HG02852 (cell line): ENCODE results near the gene ATXN7L1.

Experiments used
- ATAC-seq: cut with Tn5 transposase; IDR thresholded peaks from one replicate; pipeline ENCODE4 v1.9.1; 2021; ENCODE audit warnings: mild to moderate bottlenecking, moderate library complexity; ENCODE audit not compliant: unreplicated experiment

Gene ATXN7L1

GRCh38 chr7:105682341-105683060 is 193.9 kb downstream of the ATXN7L1 start:
- no peak for ATAC-seq

- ATAC-seq, result no peak
Observed at GRCh38 chr7:105680505-105681187, 195.8 kb downstream of the ATXN7L1 start.

DNA sequence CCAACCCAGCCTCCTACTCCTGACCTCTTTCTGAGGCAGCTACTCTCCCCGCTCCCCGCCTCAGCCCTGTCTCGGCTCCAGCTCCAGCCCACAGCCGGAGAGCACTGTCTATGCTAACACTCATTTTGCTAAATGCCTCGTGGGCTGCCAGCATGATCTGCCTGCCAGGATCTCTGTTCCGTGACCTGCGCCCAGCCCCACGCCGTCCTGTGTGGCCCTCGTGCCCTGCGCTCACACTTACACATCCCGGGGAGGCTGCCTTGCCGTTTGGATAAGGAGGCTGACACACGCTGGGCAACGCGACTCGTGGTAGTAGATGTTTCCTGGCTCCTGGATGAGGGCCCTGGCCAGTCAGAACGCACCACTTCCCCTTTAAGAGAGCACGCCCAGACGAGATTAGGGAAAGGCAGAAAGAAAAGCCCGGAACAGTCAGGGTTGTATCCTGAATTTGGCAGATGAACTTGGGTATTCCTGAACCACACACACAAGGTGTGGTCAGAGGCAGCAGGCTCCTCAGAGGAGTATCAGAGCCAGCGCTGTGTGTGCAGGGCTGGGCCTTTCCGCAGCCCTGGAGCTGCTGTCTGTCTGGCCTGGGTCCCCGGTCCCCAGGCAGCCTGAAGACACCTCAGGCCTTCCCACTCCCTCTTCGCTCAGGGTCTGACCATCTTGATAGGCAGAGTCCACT is 197.4 kb downstream of the ATXN7L1 start:
- no peak for ATAC-seq

- ATAC-seq, result peak; percentile 61
Observed at GRCh38 chr7:105677817-105678573, 198.4 kb downstream of the ATXN7L1 start.

GRCh38 chr7:105677410-105677730 is 199.0 kb downstream of the ATXN7L1 start:
- no peak for ATAC-seq

DNA sequence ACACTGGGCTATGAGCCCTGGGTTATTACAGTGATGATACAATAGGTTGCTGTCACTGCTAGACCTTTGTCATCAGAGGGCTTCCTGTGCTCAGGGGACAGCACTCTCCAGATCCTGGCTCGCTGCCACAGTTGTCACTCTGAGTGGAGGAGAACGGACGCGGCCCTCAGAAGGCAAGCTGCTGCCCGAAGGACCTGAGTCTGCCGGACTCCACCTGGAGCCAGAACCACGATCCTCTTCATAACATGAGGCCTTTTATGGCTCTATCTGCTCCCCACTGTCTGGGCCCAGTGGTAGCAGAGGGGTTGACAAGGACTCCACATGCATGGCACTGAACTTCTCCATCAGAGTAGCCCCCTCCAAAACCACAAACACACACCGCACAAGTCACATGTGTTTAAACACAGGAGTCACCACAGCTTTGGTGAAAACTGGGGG is 200.4 kb downstream of the ATXN7L1 start:
- ATAC-seq, result no peak

DNA sequence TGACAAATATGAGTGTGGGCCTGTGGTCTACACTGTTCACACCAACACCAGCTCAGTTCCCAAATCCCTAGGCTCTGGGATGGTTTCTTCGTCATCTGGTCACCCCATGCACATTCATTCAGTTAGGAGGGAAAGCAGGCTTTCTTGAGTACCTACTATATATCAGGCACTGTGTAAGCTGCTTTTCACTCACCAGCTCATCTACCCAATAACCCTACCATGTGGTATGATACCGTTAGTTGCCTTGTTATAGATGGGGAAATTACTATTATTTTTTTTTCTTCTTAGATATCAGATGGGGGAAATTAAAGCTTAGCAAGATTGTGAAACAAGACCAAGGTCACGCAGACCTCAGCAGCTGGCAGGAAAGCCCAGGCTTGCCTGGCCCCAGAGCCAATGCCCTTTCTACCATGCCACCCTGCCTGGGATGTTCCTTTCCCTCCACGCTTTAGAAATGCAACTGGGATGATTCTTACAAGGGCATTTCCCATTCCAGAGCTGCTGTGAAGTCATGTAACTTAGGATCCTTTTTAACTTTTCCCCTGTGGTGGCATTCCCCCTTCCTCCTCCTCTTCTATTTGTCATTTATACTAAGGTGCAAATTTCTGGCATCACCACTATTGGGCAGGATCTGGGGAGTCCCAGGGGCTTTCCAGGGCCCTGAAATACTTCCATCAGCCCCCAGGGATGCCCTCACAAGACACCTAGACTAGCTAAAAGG is 202.0 kb downstream of the ATXN7L1 start:
- no peak for ATAC-seq

- ATAC-seq, result no peak
Observed at GRCh38 chr7:105673367-105674084, 202.9 kb downstream of the ATXN7L1 start.

- no peak for ATAC-seq
Observed at GRCh38 chr7:105672801-105673200, 203.6 kb downstream of the ATXN7L1 start.

- ATAC-seq, result no peak
Observed at GRCh38 chr7:105666324-105666723, 210.1 kb downstream of the ATXN7L1 start.

DNA sequence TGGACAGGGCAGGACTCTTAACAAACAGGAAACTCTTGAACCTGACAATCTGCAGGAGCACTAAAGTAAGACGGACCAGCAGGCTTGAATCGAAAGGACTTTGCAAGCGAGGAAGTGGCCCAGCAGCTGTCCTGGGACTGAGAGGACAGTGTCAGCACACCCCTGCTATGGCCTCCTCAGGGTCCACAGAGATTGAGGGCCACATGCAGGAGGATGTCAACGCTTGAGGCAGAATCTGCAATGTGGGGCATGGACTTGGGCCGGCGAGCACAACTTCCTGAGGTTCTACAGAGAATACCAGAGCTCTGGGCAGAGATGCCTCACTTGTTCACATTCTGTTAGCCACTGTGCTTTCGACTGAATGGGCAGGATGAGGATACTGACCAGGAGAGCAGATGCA is 210.7 kb downstream of the ATXN7L1 start:
- ATAC-seq, result no peak

DNA sequence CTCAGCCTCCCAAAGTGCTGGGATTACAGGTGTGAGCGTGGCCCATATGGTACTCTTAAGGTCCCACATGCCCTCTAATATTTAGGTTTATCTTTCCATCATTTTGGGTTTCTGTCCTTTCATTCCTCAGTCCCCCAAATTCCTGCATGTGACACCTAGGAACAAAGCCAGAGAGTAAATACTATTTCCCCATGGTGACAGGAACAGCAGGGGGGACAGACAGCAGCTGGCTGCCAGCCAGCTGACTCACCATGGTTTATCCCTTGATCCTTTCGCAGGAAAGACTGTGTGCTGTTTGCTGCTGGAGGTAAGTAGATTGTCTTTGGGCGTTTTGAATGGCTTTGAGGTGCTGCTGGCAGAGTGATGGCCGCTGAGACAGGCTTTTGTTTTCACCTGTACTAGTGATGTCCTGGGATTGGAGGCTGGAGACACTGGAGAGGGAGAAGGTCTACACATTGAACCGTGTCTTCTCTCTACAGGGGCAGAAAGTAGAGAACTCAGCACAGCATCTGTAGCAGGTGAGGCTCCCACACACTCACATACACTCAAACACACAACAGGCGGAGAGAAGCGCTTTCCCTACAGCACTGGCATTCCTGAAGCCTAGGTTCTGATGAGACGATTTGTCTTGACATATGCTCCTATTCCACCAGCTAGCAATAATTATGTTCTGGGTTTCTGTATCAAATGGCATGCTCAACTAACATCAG is 211.4 kb downstream of the ATXN7L1 start:
- no peak for ATAC-seq

- no peak for ATAC-seq
Observed at GRCh38 chr7:105662998-105663397, 213.4 kb downstream of the ATXN7L1 start.

DNA sequence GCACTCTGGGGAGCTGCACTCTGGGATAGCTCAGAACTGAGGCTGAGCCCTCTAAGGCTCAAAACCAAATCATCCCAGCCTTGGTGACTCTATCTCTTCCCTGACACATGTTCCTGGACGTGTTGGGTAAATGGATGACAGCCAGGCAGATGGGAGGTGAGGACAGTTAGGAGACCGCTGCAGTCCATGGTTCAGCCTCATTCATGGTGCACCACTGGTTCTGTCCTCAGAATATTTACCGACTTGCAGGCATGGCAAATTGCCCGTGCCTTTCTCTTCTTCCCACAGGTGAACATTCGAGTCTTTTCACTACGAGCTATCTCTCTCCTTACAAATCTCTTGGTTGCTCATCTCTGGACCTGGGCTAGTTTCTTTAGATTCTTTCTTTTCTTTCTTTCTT is 214.8 kb downstream of the ATXN7L1 start:
- ATAC-seq, result no peak

- no peak for ATAC-seq
Observed at GRCh38 chr7:105656922-105657521, 219.4 kb downstream of the ATXN7L1 start.

GRCh38 chr7:105655500-105656380 is 220.7 kb downstream of the ATXN7L1 start:
- ATAC-seq, result no peak

GRCh38 chr7:105655067-105655466 is 221.3 kb downstream of the ATXN7L1 start:
- ATAC-seq, result no peak

GRCh38 chr7:105654095-105654686 is 222.2 kb downstream of the ATXN7L1 start:
- no peak for ATAC-seq
